ENCODE results near the gene RASGRP1. TPM values are rescaled to one million over a fixed set of nuclear protein-coding genes. Genes with fewer than 3 reads are reported as not detected.
A peak's percentile ranks its signal among the peaks of the same experiment; 100 is the strongest.

The RASGRP1 gene
- total and polyA plus RNA-seq, 10 of the 15 experiments (the other 5 are each of a cell fraction or from before 2014, with no cell fraction given) = 5.6 to 234 (median 20.9) TPM

DNA sequence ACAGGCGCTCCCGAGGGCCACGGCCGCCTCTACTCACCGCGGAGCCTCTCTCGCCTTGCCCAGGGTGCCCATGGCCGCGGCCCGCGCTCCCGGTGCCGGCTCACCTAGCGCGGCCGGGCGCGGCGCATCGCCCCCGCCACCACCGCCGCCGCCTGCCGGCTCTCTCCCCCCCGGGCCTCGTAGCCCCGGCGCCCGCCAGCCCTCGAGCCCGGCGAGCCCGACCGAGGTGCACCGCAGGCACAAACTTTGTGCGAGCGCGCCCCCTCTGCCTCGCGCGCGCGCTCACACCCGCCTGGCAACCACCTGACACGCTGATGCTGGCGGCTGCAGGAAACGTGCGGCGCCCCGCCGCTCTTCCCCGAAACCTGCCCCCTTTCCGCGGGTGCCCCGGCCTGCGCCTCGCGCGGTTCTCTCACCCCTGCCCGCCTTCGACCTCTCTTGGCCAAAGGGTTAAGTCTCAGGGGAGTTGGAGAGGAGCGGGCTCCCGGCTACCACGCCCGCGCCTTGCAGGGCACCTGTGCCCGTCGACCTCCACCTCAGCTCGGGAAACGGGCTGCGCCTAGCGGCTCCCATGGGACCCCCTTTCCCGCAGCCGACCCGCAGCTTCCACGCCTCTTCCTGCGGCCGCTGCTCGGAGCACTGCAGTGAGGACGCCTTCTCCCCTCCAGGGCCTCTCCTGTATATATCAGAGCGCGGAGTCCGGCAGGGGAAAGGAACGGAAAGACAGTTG lies at the start of gene RASGRP1 (continued):
- TF ChIP-seq NR2C1 (IDR thresholded peaks at IDR 0.05) = no peak
- no peak for TF ChIP-seq JUNB (IDR thresholded peaks at IDR 0.05)
- no peak for TF ChIP-seq FOXM1 (IDR thresholded peaks at IDR 0.05; ENCODE audit: low read depth, low read length)
- TF ChIP-seq EED (IDR thresholded peaks at IDR 0.05; ENCODE audit: low read depth) = peak; percentile 25; the same call in 1 of the 2 replicates
- peak; percentile 77 for TF ChIP-seq POLR2A (IDR thresholded peaks at IDR 0.05; ENCODE audit: low read depth, low read length)
- no peak for TF ChIP-seq PML (IDR thresholded peaks at IDR 0.05; ENCODE audit: low read length)
- TF ChIP-seq SIX5 (IDR thresholded peaks at IDR 0.05; ENCODE audit: low read depth, low read length, severe bottlenecking) = no peak
- TF ChIP-seq KAT2A (conservative IDR thresholded peaks at IDR 0.05; ENCODE audit: control insufficient read depth, low read depth, low read length) = no peak
- peak; percentile 29 to 60 (median 43); a peak in 4 of 6 replicates for TF ChIP-seq CTCF (IDR thresholded peaks at IDR 0.05 in 2 of 3, conservative IDR thresholded peaks at IDR 0.05 in 1 of 3; ENCODE audit: control insufficient read depth in 2 of 3, extremely low read depth in 1 of 3, insufficient read depth in 1 of 3, low read depth in 3 of 3, low read length in 3 of 3)
- no peak for TF ChIP-seq CEBPB (IDR thresholded peaks at IDR 0.05; ENCODE audit: borderline replicate concordance in 1 of 2, low read depth in 2 of 2, low read length in 2 of 2)
- no peak for TF ChIP-seq HCFC1 (IDR thresholded peaks at IDR 0.05; ENCODE audit: low read length)
- no peak for TF ChIP-seq SREBF1 (IDR thresholded peaks at IDR 0.05; ENCODE audit: low read length)
- no peak for TF ChIP-seq BMI1 (IDR thresholded peaks at IDR 0.05; ENCODE audit: borderline replicate concordance)
- TF ChIP-seq NFIC (IDR thresholded peaks at IDR 0.05; ENCODE audit: low read depth, low read length) = no peak
- TF ChIP-seq, protein P1, sequence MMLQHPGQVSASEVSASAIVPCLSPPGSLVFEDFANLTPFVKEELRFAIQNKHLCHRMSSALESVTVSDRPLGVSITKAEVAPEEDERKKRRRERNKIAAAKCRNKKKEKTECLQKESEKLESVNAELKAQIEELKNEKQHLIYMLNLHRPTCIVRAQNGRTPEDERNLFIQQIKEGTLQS (IDR thresholded peaks at IDR 0.05; ENCODE audit: borderline replicate concordance, extremely low read depth, low read depth, low read length) = no peak
- no peak for TF ChIP-seq ZNF274 (IDR thresholded peaks at IDR 0.05; ENCODE audit: insufficient read depth, insufficient read length)
- TF ChIP-seq, protein P2, sequence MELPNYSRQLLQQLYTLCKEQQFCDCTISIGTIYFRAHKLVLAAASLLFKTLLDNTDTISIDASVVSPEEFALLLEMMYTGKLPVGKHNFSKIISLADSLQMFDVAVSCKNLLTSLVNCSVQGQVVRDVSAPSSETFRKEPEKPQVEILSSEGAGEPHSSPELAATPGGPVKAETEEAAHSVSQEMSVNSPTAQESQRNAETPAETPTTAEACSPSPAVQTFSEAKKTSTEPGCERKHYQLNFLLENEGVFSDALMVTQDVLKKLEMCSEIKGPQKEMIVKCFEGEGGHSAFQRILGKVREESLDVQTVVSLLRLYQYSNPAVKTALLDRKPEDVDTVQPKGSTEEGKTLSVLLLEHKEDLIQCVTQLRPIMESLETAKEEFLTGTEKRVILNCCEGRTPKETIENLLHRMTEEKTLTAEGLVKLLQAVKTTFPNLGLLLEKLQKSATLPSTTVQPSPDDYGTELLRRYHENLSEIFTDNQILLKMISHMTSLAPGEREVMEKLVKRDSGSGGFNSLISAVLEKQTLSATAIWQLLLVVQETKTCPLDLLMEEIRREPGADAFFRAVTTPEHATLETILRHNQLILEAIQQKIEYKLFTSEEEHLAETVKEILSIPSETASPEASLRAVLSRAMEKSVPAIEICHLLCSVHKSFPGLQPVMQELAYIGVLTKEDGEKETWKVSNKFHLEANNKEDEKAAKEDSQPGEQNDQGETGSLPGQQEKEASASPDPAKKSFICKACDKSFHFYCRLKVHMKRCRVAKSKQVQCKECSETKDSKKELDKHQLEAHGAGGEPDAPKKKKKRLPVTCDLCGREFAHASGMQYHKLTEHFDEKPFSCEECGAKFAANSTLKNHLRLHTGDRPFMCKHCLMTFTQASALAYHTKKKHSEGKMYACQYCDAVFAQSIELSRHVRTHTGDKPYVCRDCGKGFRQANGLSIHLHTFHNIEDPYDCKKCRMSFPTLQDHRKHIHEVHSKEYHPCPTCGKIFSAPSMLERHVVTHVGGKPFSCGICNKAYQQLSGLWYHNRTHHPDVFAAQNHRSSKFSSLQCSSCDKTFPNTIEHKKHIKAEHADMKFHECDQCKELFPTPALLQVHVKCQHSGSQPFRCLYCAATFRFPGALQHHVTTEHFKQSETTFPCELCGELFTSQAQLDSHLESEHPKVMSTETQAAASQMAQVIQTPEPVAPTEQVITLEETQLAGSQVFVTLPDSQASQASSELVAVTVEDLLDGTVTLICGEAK (IDR thresholded peaks at IDR 0.05; ENCODE audit: borderline replicate concordance) = no peak
- TF ChIP-seq ZNF24 (IDR thresholded peaks at IDR 0.05) = no peak
- TF ChIP-seq, protein P3, sequence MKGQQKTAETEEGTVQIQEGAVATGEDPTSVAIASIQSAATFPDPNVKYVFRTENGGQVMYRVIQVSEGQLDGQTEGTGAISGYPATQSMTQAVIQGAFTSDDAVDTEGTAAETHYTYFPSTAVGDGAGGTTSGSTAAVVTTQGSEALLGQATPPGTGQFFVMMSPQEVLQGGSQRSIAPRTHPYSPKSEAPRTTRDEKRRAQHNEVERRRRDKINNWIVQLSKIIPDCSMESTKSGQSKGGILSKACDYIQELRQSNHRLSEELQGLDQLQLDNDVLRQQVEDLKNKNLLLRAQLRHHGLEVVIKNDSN (IDR thresholded peaks at IDR 0.05; ENCODE audit: borderline replicate concordance, extremely low read length, insufficient read depth, low read depth, low read length) = peak; percentile 53
- no peak for TF ChIP-seq MEF2A (IDR thresholded peaks at IDR 0.05; ENCODE audit: insufficient read depth, low read depth, low read length)
- peak; percentile 41 to 75; a peak in 3 of 4 replicates for TF ChIP-seq IKZF2 (IDR thresholded peaks at IDR 0.05)
- 0 out of 2 replicates have a peak, but pooled peaks have one; percentile 39 for TF ChIP-seq TCF3 (IDR thresholded peaks at IDR 0.05; ENCODE audit: borderline replicate concordance, insufficient read depth, low read depth, low read length)
- 0 out of 2 replicates have a peak, but pooled peaks have one; percentile 9 for TF ChIP-seq PAX5 (IDR thresholded peaks at IDR 0.05; ENCODE audit: borderline replicate concordance, low read depth, low read length)

Data from GM12878 (cell line).